GM18870 (cell line): ENCODE measurements around the gene TM4SF4.
"Not testable (repeated sequence)": the region's sequence is repeated elsewhere in the genome, so short reads cannot be mapped to it uniquely, and the experiment has no call there.

Experiments
- ATAC-seq: cut with Tn5 transposase; IDR thresholded peaks from one replicate; pipeline ENCODE4 v1.9.1; 2021; ENCODE audit warnings: moderate library complexity; ENCODE audit not compliant: unreplicated experiment

Gene TM4SF4, protein sequence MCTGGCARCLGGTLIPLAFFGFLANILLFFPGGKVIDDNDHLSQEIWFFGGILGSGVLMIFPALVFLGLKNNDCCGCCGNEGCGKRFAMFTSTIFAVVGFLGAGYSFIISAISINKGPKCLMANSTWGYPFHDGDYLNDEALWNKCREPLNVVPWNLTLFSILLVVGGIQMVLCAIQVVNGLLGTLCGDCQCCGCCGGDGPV

DNA sequence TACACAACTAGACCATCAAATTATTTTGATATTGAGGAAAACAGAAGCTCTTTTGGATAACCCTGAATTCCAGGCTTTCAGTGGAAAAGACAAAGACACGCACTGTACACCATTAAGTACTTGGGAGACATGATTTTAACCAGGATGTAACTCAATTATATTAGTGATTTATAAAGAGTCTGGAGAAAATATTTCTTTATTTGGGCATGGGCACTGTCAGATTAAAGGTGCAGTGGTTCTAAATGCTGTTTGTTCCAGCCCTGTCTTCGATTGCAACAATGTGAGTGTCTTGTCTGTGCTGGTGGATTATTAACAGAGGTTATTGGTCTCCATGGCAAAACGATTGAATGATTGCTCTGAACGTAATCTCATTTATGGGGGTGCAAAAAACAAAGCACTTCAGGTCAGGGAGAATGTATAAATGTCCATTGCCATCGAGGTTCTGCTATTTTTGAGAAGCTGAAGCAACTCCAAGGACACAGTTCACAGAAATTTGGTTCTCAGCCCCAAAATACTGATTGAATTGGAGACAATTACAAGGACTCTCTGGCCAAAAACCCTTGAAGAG is at the start of gene TM4SF4:
Gene TM4SF4 (plus strand): TSS at position 448 of the 568 bp plus-strand sequence. CDS start 181 bp downstream, outside the sequence.
- no peak for ATAC-seq

DNA sequence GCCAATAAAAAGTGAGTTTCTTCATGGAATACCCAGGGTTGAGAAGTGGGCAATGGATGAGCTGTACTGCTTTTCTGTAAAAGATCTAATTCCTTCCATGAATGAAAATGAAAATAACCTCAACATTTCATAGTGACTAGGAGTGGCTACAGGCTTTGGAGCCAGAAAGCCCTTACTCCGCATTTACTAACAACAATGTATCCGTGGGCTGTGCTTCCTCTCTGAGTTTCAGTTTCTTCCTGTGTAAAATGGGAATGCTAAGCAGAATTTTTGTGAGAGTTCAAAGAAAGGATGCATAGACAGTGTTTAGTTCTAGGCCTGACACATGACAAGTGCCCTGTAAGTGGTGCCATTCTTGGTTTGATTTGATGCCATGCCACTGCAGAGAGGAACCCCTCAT is 49.6 kb upstream of the TM4SF4 start:
- no peak for ATAC-seq

DNA sequence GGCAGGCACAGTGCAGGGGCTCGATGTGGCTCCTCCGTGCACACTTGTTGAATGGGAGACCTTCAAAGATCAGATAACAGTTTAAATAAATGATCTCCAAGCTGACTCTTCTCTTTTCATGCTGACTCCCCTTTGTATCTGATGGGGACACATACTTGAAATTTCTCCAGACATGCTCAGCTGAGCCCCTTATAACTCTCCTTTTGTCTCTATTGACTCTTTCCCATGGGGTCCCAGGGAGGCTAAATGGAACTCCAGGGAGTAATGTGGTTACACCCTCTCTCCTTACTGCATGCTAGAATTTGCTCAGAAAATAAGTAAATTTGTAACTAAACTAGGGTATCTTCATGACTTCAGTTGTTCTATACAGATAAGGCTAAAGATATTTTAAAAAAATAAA is 48.2 kb upstream of the TM4SF4 start:
- no peak for ATAC-seq

DNA sequence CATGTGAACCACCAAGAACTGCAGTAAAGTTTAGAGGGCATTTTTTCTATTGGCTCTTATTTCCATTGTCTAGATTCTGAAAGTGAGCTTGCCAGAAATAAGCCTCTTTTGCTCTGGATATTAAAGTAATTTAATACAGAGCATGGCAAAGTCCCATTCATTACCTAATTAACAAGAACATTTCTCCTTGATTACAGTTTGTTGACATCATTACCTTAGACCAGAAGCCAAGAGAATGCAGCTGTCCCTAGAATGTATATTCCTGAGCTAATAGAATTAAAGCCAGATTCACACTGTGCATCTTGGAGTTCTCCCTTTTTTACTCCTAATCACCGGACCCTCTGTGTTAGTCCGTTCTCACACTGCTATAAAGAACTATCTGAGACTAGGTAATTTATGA is 46.4 kb upstream of the TM4SF4 start:
- no peak for ATAC-seq

DNA sequence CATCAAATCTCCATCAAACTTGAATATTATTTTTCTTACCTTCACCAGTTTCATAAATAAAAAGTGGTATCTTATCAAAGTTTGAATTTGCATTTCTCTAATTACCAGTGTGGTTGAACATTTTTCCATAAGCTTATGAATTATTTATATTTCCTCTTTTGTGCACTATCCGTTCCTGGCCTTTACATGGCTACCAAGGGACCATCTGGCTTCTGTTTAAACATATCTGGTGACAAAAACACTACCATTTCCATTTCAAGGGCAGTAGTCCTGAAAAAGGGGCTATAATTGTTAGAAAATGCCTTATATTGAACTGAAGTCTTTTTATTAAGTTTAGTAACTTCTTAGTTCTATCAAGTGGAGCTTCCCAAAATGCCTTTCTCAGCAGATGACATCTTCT is 44.3 kb upstream of the TM4SF4 start:
- ATAC-seq: no peak

DNA sequence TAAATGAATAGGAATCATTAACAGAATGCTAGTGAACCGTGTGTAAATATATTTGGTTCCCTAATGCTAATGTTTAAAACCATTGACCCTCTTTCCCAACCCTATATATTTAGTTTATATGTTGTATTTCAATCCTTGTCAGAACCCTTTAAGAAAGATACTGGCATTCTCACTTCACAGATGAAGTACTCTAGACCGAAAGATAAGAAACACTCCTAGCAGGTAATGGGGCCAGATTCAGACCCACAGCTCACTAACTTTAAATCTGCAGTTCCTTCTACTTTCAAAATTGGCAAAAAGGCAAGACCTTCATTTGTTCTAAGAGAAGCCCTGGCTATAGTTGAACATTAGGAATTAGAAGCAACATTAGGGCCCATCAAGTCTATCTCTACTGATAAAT is 42.3 kb upstream of the TM4SF4 start:
- no peak for ATAC-seq

DNA sequence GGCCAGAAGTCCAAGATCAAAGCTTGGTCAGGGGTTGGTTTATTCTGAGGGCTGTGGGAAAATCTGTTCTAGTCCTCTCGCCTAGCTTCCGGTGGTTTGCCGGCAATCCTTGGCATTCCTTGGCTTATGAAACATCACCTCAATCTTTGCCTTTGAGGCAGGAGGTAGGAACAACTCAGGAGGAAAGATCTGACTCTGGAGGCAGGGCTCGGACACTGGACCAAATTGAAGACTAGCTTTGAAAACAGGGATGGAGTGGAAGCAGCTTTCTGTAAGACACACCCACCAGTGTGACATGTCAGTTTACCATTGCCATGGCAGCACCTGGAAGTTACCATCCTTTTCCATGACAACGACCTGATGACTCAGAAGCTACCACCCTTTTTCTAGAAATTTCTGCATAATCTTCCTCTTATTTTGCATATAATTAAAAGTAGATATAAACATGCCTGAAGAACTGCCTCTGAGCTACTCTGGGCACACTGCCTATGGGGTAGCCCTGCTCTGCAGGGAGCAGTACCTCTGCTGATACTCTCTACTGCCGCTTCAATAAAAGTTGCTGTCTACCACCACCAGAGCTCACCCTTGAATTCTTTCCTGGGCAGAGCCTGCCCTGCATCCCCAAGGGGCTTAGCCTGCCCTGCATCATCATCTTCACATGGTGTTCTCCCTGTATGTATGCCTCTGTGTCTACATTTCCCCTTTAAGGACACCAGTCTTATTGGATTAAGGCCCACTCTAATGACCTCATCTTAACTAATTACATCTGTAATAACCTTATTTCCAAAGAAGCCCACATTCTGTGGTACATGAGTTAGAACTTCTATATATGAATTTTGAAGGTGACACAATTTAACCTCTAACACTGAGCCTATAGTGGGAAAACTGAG is 38.3 kb upstream of the TM4SF4 start:
- ATAC-seq: no peak

DNA sequence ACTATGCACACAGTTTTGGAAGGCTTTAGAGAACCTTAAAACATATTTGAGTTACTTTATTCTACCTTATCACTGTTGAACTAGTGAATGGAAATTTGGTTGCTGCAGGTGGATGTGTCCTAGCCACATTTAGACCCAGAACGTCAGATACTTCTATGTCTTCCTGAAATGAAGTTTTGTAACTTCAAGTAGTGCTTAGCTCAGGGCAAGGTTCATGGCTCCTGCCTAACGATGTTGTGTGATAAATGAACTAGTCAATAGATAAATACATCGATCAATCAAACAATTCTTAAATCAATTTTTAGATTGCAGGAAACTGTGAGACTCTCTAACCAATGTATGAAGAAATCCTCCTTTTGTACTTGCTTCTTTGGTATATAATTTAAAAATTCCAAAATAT is 37.2 kb upstream of the TM4SF4 start:
- no peak for ATAC-seq

DNA sequence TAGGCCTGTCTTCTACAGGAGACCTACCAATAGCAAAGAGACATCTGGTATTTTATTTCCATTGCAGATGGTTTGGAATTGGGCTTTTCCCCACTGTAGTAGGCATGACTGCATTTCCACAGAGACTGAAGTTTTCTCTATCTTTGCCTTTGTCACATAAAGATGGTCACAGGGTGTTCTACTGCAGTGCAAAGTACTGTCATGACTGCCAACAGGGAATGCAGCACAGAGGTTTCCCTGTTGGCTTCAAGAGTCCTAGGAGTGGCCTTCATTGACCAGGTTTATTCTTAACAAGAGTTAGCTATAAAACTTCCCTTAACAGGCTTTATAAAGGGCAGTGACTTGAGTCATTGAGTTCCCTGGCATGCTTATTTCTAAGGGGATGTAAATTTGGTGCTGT is 36.8 kb upstream of the TM4SF4 start:
- no peak for ATAC-seq

DNA sequence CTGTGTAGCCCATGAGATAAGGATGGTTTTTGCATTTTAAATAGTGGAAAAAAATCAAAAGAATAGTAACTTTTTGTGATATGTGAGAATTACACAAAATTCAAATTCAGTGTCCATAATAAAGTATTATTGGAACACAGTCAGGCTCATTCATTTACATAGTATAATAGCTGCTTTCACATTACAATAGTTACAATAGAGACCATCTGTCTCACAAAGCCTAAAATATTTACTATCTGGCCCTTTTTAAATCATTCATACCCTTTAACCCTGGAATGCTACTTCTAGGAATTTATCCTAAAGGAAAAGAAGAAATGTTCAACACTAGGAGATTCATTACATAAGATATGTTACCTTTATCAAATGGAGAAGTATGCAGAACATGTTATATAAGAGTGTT is 35.5 kb upstream of the TM4SF4 start:
- no peak for ATAC-seq

DNA sequence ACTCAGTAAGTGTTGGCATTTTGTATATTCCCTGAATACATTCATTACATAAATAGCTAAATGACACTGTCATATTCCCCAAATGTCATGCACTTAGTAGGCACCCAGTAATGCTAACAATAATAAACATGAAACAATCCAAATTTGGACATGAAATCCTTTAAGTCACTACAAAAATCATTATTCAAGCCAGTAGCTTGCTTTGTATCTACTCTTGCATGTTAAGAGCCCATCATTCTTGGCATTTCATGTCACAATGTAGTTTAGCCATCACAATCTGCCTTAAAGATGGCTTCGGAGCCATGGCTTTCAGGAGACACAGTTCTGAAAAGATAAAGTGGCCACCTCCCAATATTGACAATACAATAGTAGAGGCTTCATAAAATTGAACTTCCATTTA is 32.9 kb upstream of the TM4SF4 start:
- no peak for ATAC-seq

DNA sequence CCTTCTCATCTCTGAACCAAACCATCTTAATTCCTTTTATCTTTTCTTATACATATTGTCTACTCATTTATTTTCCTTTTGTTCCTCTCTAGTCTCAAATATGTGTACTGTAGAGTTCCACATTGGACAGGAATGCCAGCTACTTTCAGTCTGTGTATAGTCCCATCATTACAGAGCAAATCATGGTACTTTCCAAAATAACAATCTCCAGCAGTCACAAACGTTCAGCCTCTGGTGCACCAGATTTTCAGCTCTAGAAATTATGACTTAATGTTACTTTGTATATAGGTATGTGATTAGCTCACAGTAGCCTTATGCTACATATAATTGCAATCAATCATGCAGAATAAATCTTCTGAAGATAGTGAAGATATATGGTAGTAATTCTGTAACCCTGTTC is 32.5 kb upstream of the TM4SF4 start:
- no peak for ATAC-seq

DNA sequence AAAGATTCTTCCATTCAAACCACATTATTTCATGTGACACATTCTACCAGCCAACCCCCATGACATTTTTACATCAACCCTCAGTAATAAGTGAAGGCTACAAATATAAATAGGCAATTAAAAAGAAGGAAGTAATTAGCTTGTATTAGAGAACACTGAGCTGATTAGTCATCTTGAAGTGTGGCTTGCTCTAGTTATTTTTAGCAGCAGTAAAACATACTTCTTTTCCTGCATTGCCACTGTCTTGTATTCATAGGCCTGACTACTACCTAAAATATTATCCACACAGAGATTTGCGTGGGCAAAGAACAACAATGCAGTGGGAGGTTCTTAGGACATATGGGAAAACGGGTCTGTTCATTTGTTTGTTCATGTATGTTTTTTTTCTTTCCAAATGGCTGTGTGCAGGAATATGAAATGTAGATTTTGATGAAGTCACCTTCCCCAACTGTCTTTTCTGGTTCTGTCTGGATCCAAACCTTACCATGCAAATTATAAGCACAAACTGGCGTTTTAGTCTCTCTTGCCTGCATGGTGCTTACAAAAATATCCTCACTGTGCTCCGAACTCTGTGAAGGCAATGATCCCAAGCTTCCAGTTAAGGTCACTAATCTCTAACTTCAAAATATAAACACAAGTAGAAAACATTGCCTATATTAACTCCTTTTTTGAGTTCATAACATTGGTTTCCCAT is 31.5 kb upstream of the TM4SF4 start:
- no peak for ATAC-seq

DNA sequence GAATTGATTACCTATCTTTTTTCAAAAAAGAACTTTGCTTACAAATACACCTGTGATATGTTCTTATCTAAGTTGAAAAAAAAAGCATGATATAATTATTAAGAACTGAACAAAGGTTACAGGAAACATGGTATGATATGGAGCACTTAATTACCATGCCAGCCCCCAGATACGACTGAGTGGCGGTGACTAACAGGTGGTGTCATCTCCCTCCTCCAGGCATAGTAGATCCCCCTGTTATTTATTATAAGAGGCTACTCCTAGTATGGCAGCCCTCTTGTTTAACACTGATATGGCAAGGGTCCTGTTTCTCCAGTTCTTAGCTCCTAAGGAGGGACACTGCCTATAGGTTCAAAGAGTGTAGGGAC is 31.0 kb upstream of the TM4SF4 start:
- no peak for ATAC-seq

DNA sequence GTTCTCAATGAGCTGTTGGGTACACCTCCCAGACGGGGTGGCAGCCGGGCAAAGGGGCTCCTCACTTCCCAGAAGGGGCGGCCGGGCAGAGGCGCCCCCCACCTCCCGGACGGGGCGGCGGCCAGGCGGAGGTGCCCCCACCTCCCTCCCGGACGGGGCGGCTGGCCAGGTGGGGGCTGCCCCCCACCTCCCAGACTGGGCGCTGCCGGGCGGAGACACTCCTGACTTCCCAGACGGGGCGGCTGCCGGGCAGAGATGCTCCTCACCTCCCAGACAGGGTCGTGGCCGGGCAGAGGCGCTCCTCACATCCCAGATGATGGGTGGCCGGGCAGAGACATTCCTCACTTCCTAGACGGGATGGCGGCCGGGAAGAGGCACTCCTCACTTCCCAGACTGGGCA is 29.6 kb upstream of the TM4SF4 start:
- not testable (repeated sequence) for ATAC-seq

DNA sequence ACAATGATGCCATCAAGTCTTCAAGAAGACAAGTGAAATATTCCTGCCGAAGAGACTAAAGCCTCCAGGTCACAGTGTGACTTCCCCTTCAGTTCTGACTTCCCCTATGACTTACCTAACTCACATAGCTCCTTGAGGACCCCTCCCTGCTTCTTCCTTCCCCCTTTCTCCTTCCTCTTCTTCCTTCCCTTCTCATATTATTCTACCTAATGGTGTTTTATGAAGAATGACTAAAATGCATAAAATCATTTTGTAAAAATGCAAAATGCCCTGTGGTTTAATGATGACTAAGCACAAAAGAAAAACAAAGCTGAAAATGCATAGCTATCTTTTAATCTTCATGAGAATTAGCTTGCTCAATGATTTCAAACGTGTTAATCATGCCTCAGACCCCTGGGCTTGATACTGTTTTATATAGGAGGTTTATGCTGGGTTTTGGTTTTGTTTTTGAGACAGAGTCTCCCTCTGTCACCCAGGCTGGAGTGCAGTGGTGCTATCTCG is 26.1 kb upstream of the TM4SF4 start:
- no peak for ATAC-seq

DNA sequence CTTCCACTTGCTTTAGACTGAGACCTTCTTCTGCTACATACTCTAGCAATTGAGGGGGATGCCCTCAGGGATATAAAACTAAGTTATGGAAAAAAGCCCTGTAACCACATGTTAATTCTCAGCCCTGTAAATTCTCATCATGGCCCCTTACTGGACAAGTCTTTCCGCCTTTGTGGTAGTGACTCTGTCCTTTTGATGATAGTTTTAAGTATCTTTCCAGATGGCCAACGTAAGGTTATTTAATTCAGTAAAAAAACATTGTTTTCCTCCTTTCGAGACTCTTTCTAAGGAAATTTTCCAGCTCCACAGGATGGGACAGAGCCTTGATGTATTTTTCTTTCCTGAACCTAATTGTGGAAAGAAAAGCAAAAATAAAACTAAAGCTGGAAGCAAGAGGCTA is 25.3 kb upstream of the TM4SF4 start:
- no peak for ATAC-seq

DNA sequence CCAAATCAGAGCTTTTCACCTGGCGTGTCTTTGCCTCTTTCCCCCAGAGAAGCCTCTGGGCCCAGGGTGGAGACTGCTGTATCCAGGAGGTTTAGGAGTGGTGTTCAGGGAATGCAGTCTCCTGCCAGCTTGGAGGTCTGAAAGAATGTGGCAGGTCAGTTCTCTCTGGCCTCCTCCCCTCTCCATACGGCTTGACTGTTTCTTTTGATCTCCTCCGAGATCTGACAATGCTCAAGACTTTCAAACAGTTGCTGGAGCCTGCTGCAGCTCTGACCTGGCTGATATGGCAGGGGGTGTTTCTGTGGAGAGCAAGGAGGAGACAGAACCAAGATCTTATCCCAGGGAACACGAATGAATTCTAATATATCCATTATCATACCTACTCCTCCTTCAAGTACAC is 24.7 kb upstream of the TM4SF4 start:
- no peak for ATAC-seq

DNA sequence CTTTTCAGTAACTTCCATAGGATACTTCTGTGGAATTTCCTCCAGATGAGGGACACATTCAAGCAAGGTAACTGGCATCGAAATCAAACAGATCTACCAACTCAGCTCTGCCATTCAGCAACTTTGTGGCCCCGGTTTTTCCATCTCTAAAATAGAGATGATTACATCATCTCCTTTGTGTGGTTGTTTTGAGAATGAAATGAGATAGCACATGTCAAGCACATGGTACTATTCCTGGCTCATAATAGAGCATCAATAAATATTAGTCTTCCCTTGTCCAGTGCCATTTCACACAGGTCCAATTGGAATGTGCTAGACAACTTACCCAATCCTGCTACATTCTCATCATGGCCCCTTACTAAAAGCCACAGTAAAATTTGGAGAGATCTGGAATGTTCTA is 24.2 kb upstream of the TM4SF4 start:
- ATAC-seq: no peak

DNA sequence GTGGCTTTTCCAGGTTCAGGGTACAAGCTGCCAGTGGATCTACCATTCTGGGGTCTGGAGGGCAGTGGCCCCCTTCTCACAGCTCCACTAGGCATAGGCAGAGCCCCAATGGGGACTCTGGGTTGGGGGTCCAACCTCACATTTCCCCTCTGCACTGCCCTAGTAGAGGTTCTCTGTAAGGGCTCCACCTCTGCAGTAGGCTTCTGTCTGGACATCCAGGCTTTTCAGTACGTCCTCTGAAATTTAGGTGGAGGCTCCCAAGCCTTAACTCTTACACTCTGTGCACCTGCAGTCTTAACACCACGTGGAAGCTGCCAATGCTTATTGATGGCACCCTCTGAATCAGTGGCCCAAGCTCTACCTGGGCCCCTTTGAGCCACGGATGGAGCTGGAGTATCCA is 22.5 kb upstream of the TM4SF4 start:
- ATAC-seq: no peak

DNA sequence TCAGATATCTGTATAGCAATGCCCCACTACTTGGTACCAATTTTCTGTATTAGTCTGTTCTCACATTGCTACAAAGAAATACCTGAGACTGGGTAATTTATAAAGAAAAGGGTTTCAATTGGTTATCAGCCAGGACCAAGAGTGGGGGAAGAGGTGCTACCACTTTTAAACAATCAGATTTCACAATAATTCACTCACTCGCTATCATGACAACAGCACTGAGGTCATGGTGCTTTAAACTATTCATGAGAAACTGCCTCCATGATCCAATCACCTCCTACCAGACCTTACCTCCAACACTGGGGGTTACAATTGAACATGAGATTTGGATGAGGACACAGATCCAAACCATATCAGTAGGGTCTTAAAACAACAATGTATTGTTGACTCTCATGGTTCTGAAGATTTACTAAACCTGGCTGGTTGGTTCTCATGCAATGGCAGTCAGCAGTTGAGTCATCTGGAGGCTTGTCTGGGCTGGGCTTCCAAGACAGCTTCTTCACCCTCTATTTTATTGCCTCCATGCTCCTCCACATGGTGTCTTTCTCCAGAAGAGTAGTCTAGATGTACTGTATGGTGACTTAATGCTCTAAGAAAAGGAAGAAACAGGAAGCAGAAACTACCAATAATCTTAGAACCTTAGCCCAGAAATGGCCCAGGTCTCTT is 21.2 kb upstream of the TM4SF4 start:
- ATAC-seq: no peak
